ENCODE data around the gene OSBP.
"Not testable (repeated sequence)": the region's sequence is repeated elsewhere in the genome, so short reads cannot be mapped to it uniquely, and the experiment has no call there.

Gene OSBP

GRCh38 chr11:59556115-59556916 lies 59.3 kb downstream of the OSBP start:
- DNase-seq (ENCODE audit: low read depth in 3 of 3, low spot score in 1 of 3): peak in 2 of 3 donors; percentile 25 to 69

- DNase-seq (ENCODE audit: low read depth in 3 of 3, low spot score in 1 of 3): no peak
These were observed 59.9 kb downstream of the OSBP start for GRCh38 chr11:59555601-59556114.

- DNase-seq (ENCODE audit: low read depth in 3 of 3, low spot score in 1 of 3): no peak
These were observed 62.3 kb downstream of the OSBP start for GRCh38 chr11:59553323-59553722.

- no peak for DNase-seq (ENCODE audit: low read depth in 3 of 3, low spot score in 1 of 3)
These were observed 62.7 kb downstream of the OSBP start for GRCh38 chr11:59552844-59553243.

- no peak for DNase-seq (ENCODE audit: low read depth in 3 of 3, low spot score in 1 of 3)
These were observed 63.7 kb downstream of the OSBP start for GRCh38 chr11:59551659-59552521.

GRCh38 chr11:59550842-59551658 lies 64.5 kb downstream of the OSBP start:
- DNase-seq (ENCODE audit: low read depth in 3 of 3, low spot score in 1 of 3): peak; percentile 44 to 69 (median 68)

- peak; percentile 67 to 74 (median 74) for DNase-seq (ENCODE audit: low read depth in 3 of 3, low spot score in 1 of 3)
These were observed 65.2 kb downstream of the OSBP start for GRCh38 chr11:59550368-59550841.

GRCh38 chr11:59548309-59548656 lies 67.3 kb downstream of the OSBP start:
- no peak for DNase-seq (ENCODE audit: low read depth in 3 of 3, low spot score in 1 of 3)

GRCh38 chr11:59547605-59548308 lies 67.8 kb downstream of the OSBP start:
- not testable (repeated sequence) for DNase-seq (ENCODE audit: low read depth in 3 of 3, low spot score in 1 of 3)

- no peak for DNase-seq (ENCODE audit: low read depth in 3 of 3, low spot score in 1 of 3)
These were observed 70.2 kb downstream of the OSBP start for GRCh38 chr11:59545179-59546020.

- DNase-seq (ENCODE audit: low read depth in 3 of 3, low spot score in 1 of 3): no peak
These were observed 70.8 kb downstream of the OSBP start for GRCh38 chr11:59544869-59545178.

- not testable (repeated sequence) for DNase-seq (ENCODE audit: low read depth in 3 of 3, low spot score in 1 of 3)
These were observed 71.9 kb downstream of the OSBP start for GRCh38 chr11:59543713-59544112.

- DNase-seq (ENCODE audit: low read depth in 3 of 3, low spot score in 1 of 3): no peak
These were observed 73.3 kb downstream of the OSBP start for GRCh38 chr11:59542142-59542810.

- DNase-seq (ENCODE audit: low read depth in 3 of 3, low spot score in 1 of 3): no peak
These were observed 80.9 kb downstream of the OSBP start for GRCh38 chr11:59534676-59535075.

- DNase-seq (ENCODE audit: low read depth in 3 of 3, low spot score in 1 of 3): no peak
These were observed 83.0 kb downstream of the OSBP start for GRCh38 chr11:59532620-59533019.

GRCh38 chr11:59528711-59529110 lies 86.9 kb downstream of the OSBP start:
- no peak for DNase-seq (ENCODE audit: low read depth in 3 of 3, low spot score in 1 of 3)
